ENCODE results near the gene FRYL.
A peak's percentile ranks its signal among the peaks of the same experiment; 100 is the strongest.
"Not testable (repeated sequence)": the region's sequence is repeated elsewhere in the genome, so short reads cannot be mapped to it uniquely, and the experiment has no call there.

Gene FRYL

GRCh38 chr4:48693856-48694574 is 86.1 kb downstream of the FRYL start:
- no peak for DNase-seq

GRCh38 chr4:48692897-48693296 is 87.2 kb downstream of the FRYL start:
- DNase-seq = no peak

- DNase-seq = no peak
These were observed 88.0 kb downstream of the FRYL start for GRCh38 chr4:48692044-48692443.

GRCh38 chr4:48688953-48689352 is 91.1 kb downstream of the FRYL start:
- DNase-seq = peak in 1 of 3 donors; percentile 17

GRCh38 chr4:48687313-48688051 is 92.6 kb downstream of the FRYL start:
- DNase-seq = no peak

GRCh38 chr4:48686369-48686768 is 93.7 kb downstream of the FRYL start:
- DNase-seq = no peak

GRCh38 chr4:48683784-48684666 is 96.1 kb downstream of the FRYL start:
- peak; percentile 17 to 52 (median 43) for DNase-seq

- DNase-seq = not testable (repeated sequence)
These were observed 97.2 kb downstream of the FRYL start for GRCh38 chr4:48682870-48683269.

GRCh38 chr4:48681856-48682255 is 98.2 kb downstream of the FRYL start:
- peak in 1 of 3 donors; percentile 8 for DNase-seq

GRCh38 chr4:48680848-48681568 is 99.1 kb downstream of the FRYL start:
- no peak for DNase-seq

GRCh38 chr4:48673537-48673936 is 106.5 kb downstream of the FRYL start:
- DNase-seq = no peak

- no peak for DNase-seq
These were observed 109.5 kb downstream of the FRYL start for GRCh38 chr4:48670587-48670986.

- no peak for DNase-seq
These were observed 111.0 kb downstream of the FRYL start for GRCh38 chr4:48669086-48669485.

- DNase-seq = peak in 1 of 3 donors; percentile 24
These were observed 111.6 kb downstream of the FRYL start for GRCh38 chr4:48668254-48669017.

GRCh38 chr4:48667148-48667547 is 112.9 kb downstream of the FRYL start:
- no peak for DNase-seq

GRCh38 chr4:48665555-48666186 is 114.4 kb downstream of the FRYL start:
- DNase-seq = no peak

- no peak for DNase-seq
These were observed 115.1 kb downstream of the FRYL start for GRCh38 chr4:48664938-48665337.

- no peak for DNase-seq
These were observed 118.7 kb downstream of the FRYL start for GRCh38 chr4:48661391-48661790.

GRCh38 chr4:48660347-48660746 is 119.7 kb downstream of the FRYL start:
- no peak for DNase-seq

GRCh38 chr4:48654015-48654664 is 125.9 kb downstream of the FRYL start:
- DNase-seq = no peak
